Hippocampal formation (tissue), 2 donors: Measurements from ENCODE around the gene VAMP1.
"Not testable (repeated sequence)": the region's sequence is repeated elsewhere in the genome, so short reads cannot be mapped to it uniquely, and the experiment has no call there.

Experiments used
- DNase-seq, 2 donors: peaks; one replicate each; lab custom pipeline; 2025; lab: John Stamatoyannopoulos, UW

VAMP1 gene

GRCh38 chr12:6469609-6470374, 685 bp downstream of the VAMP1 start:
- no peak for DNase-seq

GRCh38 chr12:6469092-6469491, 1.4 kb downstream of the VAMP1 start:
- no peak for DNase-seq

- DNase-seq: no peak
These were observed 2.2 kb downstream of the VAMP1 start for GRCh38 chr12:6468283-6468575.

- not testable (repeated sequence) for DNase-seq
These were observed 2.8 kb downstream of the VAMP1 start for GRCh38 chr12:6467571-6468282.

GRCh38 chr12:6466751-6467150, 3.7 kb downstream of the VAMP1 start:
- DNase-seq: not testable (repeated sequence)

- no peak for DNase-seq
These were observed 4.3 kb downstream of the VAMP1 start for GRCh38 chr12:6466184-6466573.

- peak; percentile 26 to 53 for DNase-seq
These were observed 4.9 kb downstream of the VAMP1 start for GRCh38 chr12:6465467-6466183.

GRCh38 chr12:6464531-6464930, 5.9 kb downstream of the VAMP1 start:
- DNase-seq: no peak

GRCh38 chr12:6463858-6464257, 6.6 kb downstream of the VAMP1 start:
- DNase-seq: no peak

- no peak for DNase-seq
These were observed 7.3 kb downstream of the VAMP1 start for GRCh38 chr12:6463216-6463615.

GRCh38 chr12:6462234-6462995, 8.1 kb downstream of the VAMP1 start:
- no peak for DNase-seq

- DNase-seq: peak; percentile 25 to 27
These were observed 8.9 kb downstream of the VAMP1 start for GRCh38 chr12:6461401-6462233.

- no peak for DNase-seq
These were observed 9.6 kb downstream of the VAMP1 start for GRCh38 chr12:6460751-6461371.

- DNase-seq: no peak
These were observed 11.5 kb downstream of the VAMP1 start for GRCh38 chr12:6459004-6459337.

- no peak for DNase-seq
These were observed 12.0 kb downstream of the VAMP1 start for GRCh38 chr12:6458281-6459003.

- DNase-seq: no peak
These were observed 13.1 kb downstream of the VAMP1 start for GRCh38 chr12:6457220-6457945.

GRCh38 chr12:6452944-6453630, 17.4 kb downstream of the VAMP1 start:
- DNase-seq: no peak

GRCh38 chr12:6452245-6452943, 18.1 kb downstream of the VAMP1 start:
- peak in 1 of 2 donors; percentile 66 for DNase-seq
